Uterus (tissue), 2 donors: ENCODE data around the gene FANCC.

Experiments used
- POLR2A ChIP-seq, 2 donors: fragments of 450-650 bp; IDR thresholded peaks; one replicate each; pipeline ENCODE4 v1.6.1; 2016; ENCODE audit warnings: antibody characterized with exemption in 2 of 2, mild to moderate bottlenecking in 1 of 2, moderate library complexity in 1 of 2
- TF ChIP-seq, protein P1 (sequence below), 4 experiments: fragments of 200-600 bp in 2 of 4; fragments of 450-650 bp in 2 of 4; sonication (generic) in 2 of 4; IDR thresholded peaks; one replicate each; pipeline ENCODE4 v1.5.1; 2016 to 2019; ENCODE audit warnings: antibody characterized with exemption in 4 of 4, mild to moderate bottlenecking in 2 of 4, moderate library complexity in 1 of 4

- TF ChIP-seq, protein P1, sequence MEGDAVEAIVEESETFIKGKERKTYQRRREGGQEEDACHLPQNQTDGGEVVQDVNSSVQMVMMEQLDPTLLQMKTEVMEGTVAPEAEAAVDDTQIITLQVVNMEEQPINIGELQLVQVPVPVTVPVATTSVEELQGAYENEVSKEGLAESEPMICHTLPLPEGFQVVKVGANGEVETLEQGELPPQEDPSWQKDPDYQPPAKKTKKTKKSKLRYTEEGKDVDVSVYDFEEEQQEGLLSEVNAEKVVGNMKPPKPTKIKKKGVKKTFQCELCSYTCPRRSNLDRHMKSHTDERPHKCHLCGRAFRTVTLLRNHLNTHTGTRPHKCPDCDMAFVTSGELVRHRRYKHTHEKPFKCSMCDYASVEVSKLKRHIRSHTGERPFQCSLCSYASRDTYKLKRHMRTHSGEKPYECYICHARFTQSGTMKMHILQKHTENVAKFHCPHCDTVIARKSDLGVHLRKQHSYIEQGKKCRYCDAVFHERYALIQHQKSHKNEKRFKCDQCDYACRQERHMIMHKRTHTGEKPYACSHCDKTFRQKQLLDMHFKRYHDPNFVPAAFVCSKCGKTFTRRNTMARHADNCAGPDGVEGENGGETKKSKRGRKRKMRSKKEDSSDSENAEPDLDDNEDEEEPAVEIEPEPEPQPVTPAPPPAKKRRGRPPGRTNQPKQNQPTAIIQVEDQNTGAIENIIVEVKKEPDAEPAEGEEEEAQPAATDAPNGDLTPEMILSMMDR (IDR thresholded peaks at IDR 0.05): no peak
- no peak for TF ChIP-seq POLR2A (IDR thresholded peaks at IDR 0.05)
These were observed 225.8 kb downstream of the FANCC start for GRCh38 chr9:95091601-95092261.
